ENCODE results near the gene ENOX1.

GRCh38 chr13:43428545-43429296 lies 358.1 kb downstream of the ENOX1 start:
- TF ChIP-seq CTCF (conservative IDR thresholded peaks at IDR 0.05) = no peak
- no peak for TF ChIP-seq ZFX (IDR thresholded peaks at IDR 0.05)

All from C4-2B (cell line).